Endothelial cell of umbilical vein (primary cell): ENCODE results near the gene DUSP10. TPM values are rescaled to one million over a fixed set of nuclear protein-coding genes. Genes with fewer than 3 reads are reported as not detected.

Experiments
- BruUV-seq: library from RNA; stranded (reverse); fragments of 400-500 nt; replicated peaks from 2 replicates; lab custom pipeline; 2021; lab: Mats Ljungman, UMichigan
- CTCF ChIA-PET: fragments of 300-600, 350-600 bp; sonication (Branson Sonifier 250); formaldehyde crosslinking; loops from one replicate; lab custom pipeline; 2021; ENCODE audit warnings: antibody characterized with exemption, inconsistent platforms; lab: Charles Lee
- POLR2A ChIA-PET: fragments of 300-600, 350-600 bp; sonication (Branson Sonifier 250); formaldehyde crosslinking; loops from one replicate; lab custom pipeline; 2021; ENCODE audit warnings: antibody characterized with exemption, inconsistent platforms; lab: Charles Lee
- DNase-seq: peaks from one replicate; pipeline ENCODE4 v3.0.0-alpha.2; 2011; ENCODE audit warnings: low read depth, low spot score
- FAIRE-seq: peaks from 2 replicates; lab custom pipeline; 2011; peaks lifted over from hg19 to GRCh38; lab: Jason Lieb, UNC
- H2AFZ ChIP-seq: 2 replicates; pipeline ENCODE4 v1.6.0; 2012; ENCODE audit warnings: low read depth, low read length, control low read depth, inconsistent platforms
- H3K27ac ChIP-seq: 2 replicates; pipeline ENCODE4 v1.5.1; 2011; ENCODE audit warnings: low read depth, mild to moderate bottlenecking, control low read depth, low read length, moderate library complexity; ENCODE audit not compliant: insufficient read depth
- H3K27me3 ChIP-seq, 2 experiments: 2 replicates each; pipeline versions ENCODE4 v1.6.0 to v1.6.1; 2011; ENCODE audit warnings: low read length in 2 of 2, mixed read lengths in 1 of 2; ENCODE audit not compliant: control insufficient read depth in 2 of 2, insufficient read depth in 2 of 2
- H3K36me3 ChIP-seq, 2 experiments: 2 replicates in 1 of 2; 3 replicates in 1 of 2; pipeline ENCODE4 v1.5.1; 2011; ENCODE audit warnings: low read length in 2 of 2, mild to moderate bottlenecking in 1 of 2, moderate library complexity in 1 of 2; ENCODE audit not compliant: control insufficient read depth in 2 of 2, insufficient read depth in 2 of 2; ENCODE audit errors: extremely low read depth in 1 of 2
- H3K4me1 ChIP-seq: 3 replicates; pipeline ENCODE4 v1.5.1; 2011; ENCODE audit warnings: mild to moderate bottlenecking, low read length; ENCODE audit not compliant: control insufficient read depth, insufficient read depth; ENCODE audit errors: extremely low read depth
- H3K4me2 ChIP-seq: 2 replicates; pipeline ENCODE4 v1.6.1; 2011; ENCODE audit warnings: low read length, control low read depth, mixed read lengths; ENCODE audit not compliant: insufficient read depth
- H3K4me3 ChIP-seq, 3 experiments: fragments of 200-600 bp in 1 of 3; sonication (generic), shearing (Covaris generic) in 1 of 3; replicated peaks in 1 of 3; 2 replicates each; pipeline ENCODE4 v1.5.1; 2011 to 2016; ENCODE audit warnings: control low read depth in 3 of 3, low read length in 3 of 3, mild to moderate bottlenecking in 2 of 3, inconsistent platforms in 1 of 3, low read depth in 1 of 3, moderate library complexity in 1 of 3; ENCODE audit not compliant: insufficient read depth in 1 of 3
- H3K79me2 ChIP-seq: 2 replicates; pipeline ENCODE4 v1.6.0; 2012; ENCODE audit warnings: low read length, inconsistent platforms; ENCODE audit not compliant: control insufficient read depth, insufficient read depth
- H3K9ac ChIP-seq: replicated peaks from 2 replicates; pipeline ENCODE3; 2011; ENCODE audit warnings: low read length, control low read depth; ENCODE audit not compliant: insufficient read depth; ENCODE audit errors: extremely low read depth
- H3K9me1 ChIP-seq: replicated peaks from 3 replicates; pipeline ENCODE4 v1.6.0; 2011; ENCODE audit warnings: mild to moderate bottlenecking, low read length; ENCODE audit not compliant: control insufficient read depth, insufficient read depth; ENCODE audit errors: extremely low read depth
- H3K9me3 ChIP-seq: replicated peaks from 2 replicates; pipeline ENCODE4 v1.5.1; 2012; ENCODE audit warnings: low read length, inconsistent platforms; ENCODE audit not compliant: control insufficient read depth, insufficient read depth
- H4K20me1 ChIP-seq: replicated peaks from 2 replicates; pipeline ENCODE3; 2011; ENCODE audit warnings: mild to moderate bottlenecking, low read length; ENCODE audit not compliant: control insufficient read depth, insufficient read depth; ENCODE audit errors: extremely low read depth
- EZH2 ChIP-seq: IDR thresholded peaks from 2 replicates; pipeline ENCODE4 v1.6.1; 2012; ENCODE audit warnings: borderline replicate concordance, low read depth, mild to moderate bottlenecking, moderate library complexity, low read length, inconsistent platforms; ENCODE audit not compliant: severe bottlenecking
- FOS ChIP-seq: IDR thresholded peaks from 2 replicates; pipeline ENCODE4 v1.6.1; 2011; ENCODE audit warnings: mild to moderate bottlenecking, low read length, moderate library complexity, borderline replicate concordance; ENCODE audit not compliant: insufficient read depth
- GATA2 ChIP-seq: IDR thresholded peaks from 2 replicates; pipeline ENCODE4 v1.7.0; 2011; ENCODE audit warnings: low read depth, mild to moderate bottlenecking, moderate library complexity, mixed read lengths, low read length; ENCODE audit not compliant: insufficient read length, insufficient read depth
- JUN ChIP-seq: IDR thresholded peaks from 2 replicates; pipeline ENCODE4 v1.6.1; 2011; ENCODE audit warnings: borderline replicate concordance, low read depth; ENCODE audit not compliant: insufficient read length, insufficient read depth
- MYC ChIP-seq: IDR thresholded peaks from one replicate; pipeline ENCODE4 v1.6.1; 2011; ENCODE audit warnings: mild to moderate bottlenecking, low read depth, low read length
- POLR2A ChIP-seq: IDR thresholded peaks from 2 replicates; pipeline ENCODE4 v1.6.1; 2012; ENCODE audit warnings: low read depth, mild to moderate bottlenecking, control low read depth, low read length
- POLR2AphosphoS5 ChIP-seq: IDR thresholded peaks from 2 replicates; pipeline ENCODE4 v1.6.1; 2012; ENCODE audit warnings: low read depth, mild to moderate bottlenecking, control low read depth, low read length, moderate library complexity; ENCODE audit not compliant: insufficient read depth
- dilution Hi-C: fragments of 300-500 bp; cut with MboI; formaldehyde crosslinking; loops from one replicate; pipeline ENCODE4 v1.15.0; 2019; ENCODE audit warnings: low sequenced_read_pairs; ENCODE audit not compliant: extremely low pct_ligation_motif_present
- intact Hi-C: fragments of 100-400 bp; cut with micrococcal nuclease; formaldehyde crosslinking; loops from one replicate; pipeline ENCODE4 v1.10.0; 2022
- polyA plus RNA-seq, 4 experiments: library from polyadenylated mRNA; depleted of rRNA in 3 of 4; stranded (reverse) in 3 of 4; unstranded in 1 of 4; fragments of >200 nt; gene quantifications; 2 replicates each; pipeline versions ENCODE4 v1.2.1 to v1.2.3, GENCODE V29; 2011 to 2012; ENCODE audit warnings: missing spikeins in 1 of 4
- total RNA-seq: library from RNA; stranded (reverse); gene quantifications from 2 replicates; pipeline ENCODE4 v1.2.3, GENCODE V29; 2021
- TF ChIP-seq, protein P1 (sequence below), 2 donors: IDR thresholded peaks; 1 replicate in 1 of 2; 2 replicates in 1 of 2; pipeline ENCODE4 v1.5.1; 2011; ENCODE audit warnings: low read length in 2 of 2, mild to moderate bottlenecking in 2 of 2, moderate library complexity in 2 of 2, control low read depth in 1 of 2, inconsistent platforms in 1 of 2, low read depth in 1 of 2; ENCODE audit not compliant: insufficient read depth in 1 of 2; ENCODE audit errors: extremely low read depth in 1 of 2
- TF ChIP-seq, protein P2 (sequence below): IDR thresholded peaks from 2 replicates; pipeline ENCODE4 v1.6.1; 2011; ENCODE audit not compliant: insufficient read depth, insufficient read length

Gene DUSP10
- total and polyA plus RNA-seq, 2 donors (not counting 3 experiments of a cell fraction or from before 2014, with no cell fraction given) = 1.6 to 1.9 TPM

DNA sequence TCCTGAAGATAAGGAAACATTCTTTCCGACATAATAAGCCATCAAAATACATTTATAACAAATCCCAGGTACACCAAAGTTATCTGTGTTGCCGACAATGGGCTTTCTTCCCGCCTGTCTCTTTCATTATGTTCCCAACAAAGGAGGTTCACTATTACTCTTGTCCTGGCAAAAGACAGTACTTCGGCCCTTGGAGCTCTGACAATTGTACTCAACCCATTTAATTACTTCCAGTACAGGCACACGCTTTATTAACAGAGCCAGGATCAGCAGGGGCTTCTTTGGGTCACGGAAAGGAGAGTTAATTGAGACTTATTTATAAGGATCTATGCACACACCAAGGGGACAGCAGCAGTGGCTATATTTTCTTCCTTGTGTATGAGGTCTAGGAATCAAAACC is 46.6 kb upstream of the DUSP10 start:
- H3K27ac ChIP-seq = no peak overlapping the region
- DNase-seq = no peak
- H3K36me3 ChIP-seq = no peaks in the 10 kb centered on the region
- no peak overlapping the region for H3K4me2 ChIP-seq
- no peaks in the 10 kb centered on the region for H3K4me1 ChIP-seq
- H4K20me1 ChIP-seq = no peaks in the 10 kb centered on the region
- H2AFZ ChIP-seq = no peak overlapping the region
- TF ChIP-seq MYC = no peak
- TF ChIP-seq POLR2A = no peak
- TF ChIP-seq, protein P1, sequence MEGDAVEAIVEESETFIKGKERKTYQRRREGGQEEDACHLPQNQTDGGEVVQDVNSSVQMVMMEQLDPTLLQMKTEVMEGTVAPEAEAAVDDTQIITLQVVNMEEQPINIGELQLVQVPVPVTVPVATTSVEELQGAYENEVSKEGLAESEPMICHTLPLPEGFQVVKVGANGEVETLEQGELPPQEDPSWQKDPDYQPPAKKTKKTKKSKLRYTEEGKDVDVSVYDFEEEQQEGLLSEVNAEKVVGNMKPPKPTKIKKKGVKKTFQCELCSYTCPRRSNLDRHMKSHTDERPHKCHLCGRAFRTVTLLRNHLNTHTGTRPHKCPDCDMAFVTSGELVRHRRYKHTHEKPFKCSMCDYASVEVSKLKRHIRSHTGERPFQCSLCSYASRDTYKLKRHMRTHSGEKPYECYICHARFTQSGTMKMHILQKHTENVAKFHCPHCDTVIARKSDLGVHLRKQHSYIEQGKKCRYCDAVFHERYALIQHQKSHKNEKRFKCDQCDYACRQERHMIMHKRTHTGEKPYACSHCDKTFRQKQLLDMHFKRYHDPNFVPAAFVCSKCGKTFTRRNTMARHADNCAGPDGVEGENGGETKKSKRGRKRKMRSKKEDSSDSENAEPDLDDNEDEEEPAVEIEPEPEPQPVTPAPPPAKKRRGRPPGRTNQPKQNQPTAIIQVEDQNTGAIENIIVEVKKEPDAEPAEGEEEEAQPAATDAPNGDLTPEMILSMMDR (IDR thresholded peaks at IDR 0.05; ENCODE audit: extremely low read depth in 1 of 2, insufficient read depth in 1 of 2, low read depth in 1 of 2, low read length in 2 of 2) = no peak
- no peak for TF ChIP-seq GATA2
- no peak for TF ChIP-seq JUN
- TF ChIP-seq, protein P2, sequence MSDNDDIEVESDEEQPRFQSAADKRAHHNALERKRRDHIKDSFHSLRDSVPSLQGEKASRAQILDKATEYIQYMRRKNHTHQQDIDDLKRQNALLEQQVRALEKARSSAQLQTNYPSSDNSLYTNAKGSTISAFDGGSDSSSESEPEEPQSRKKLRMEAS = no peak
- TF ChIP-seq FOS = no peak
- TF ChIP-seq POLR2AphosphoS5 = no peak
- no peak for TF ChIP-seq EZH2
- FAIRE-seq = no peak
- H3K27me3 ChIP-seq = peaks cover 0 to 3% of the 10 kb centered on the region in 2 experiments
- H3K79me2 ChIP-seq = no peaks in the 10 kb centered on the region
- H3K9ac ChIP-seq = no peak overlapping the region
- H3K9me1 ChIP-seq = no peaks in the 10 kb centered on the region
- CTCF ChIA-PET = interaction anchor here (1.2 kb wide), 1 partner anchor 10 kb away, joined by 3 read pairs; no protein-coding TSS in a partner anchor
- H3K4me3 ChIP-seq = no peak overlapping the region
- intact Hi-C loops = no loop called here
- dilution Hi-C loops = no loop called here
- POLR2A ChIA-PET = no interaction called here
- H3K9me3 ChIP-seq = no peaks in the 10 kb centered on the region
- no TSS peak for BruUV-seq
